A549 (cell line): ENCODE measurements around the gene MGAT5.

Experiments
- CHD2 ChIP-seq: fragments of 150-350 bp; IDR thresholded peaks from 2 replicates; pipeline ENCODE4 v1.6.1; 2014; ENCODE audit warnings: low read length; ENCODE audit not compliant: partially characterized antibody
- CTCF ChIP-seq: fragments of >200 bp; sonication (Bioruptor Twin); formaldehyde crosslinking; IDR thresholded peaks from 3 replicates; pipeline ENCODE4 v1.5.1; 2016
- JUNB ChIP-seq: fragments of >200 bp; sonication (Bioruptor Twin); formaldehyde crosslinking; IDR thresholded peaks from 2 replicates; pipeline ENCODE4 v1.6.1; 2016
- POLR2A ChIP-seq: IDR thresholded peaks from 2 replicates; pipeline ENCODE4 v1.6.1; 2012; ENCODE audit warnings: mild to moderate bottlenecking, low read length
- RFX5 ChIP-seq: fragments of 450-650 bp; IDR thresholded peaks from 2 replicates; pipeline ENCODE4 v1.7.1; 2014; ENCODE audit warnings: antibody characterized with exemption, mild to moderate bottlenecking, moderate library complexity
- RNF2 ChIP-seq: fragments of 200-600 bp; sonication (generic); IDR thresholded peaks from 2 replicates; pipeline ENCODE4 v1.6.1; 2016; ENCODE audit warnings: low read depth, mild to moderate bottlenecking, antibody characterized with exemption, moderate library complexity, borderline replicate concordance
- SREBF2 ChIP-seq: fragments of 450-650 bp; IDR thresholded peaks from 2 replicates; pipeline ENCODE4 v1.6.1; 2014; ENCODE audit warnings: mild to moderate bottlenecking, moderate library complexity
- USF2 ChIP-seq: fragments of 450-650 bp; IDR thresholded peaks from 2 replicates; pipeline ENCODE4 v1.6.1; 2014; ENCODE audit warnings: antibody characterized with exemption

DNA sequence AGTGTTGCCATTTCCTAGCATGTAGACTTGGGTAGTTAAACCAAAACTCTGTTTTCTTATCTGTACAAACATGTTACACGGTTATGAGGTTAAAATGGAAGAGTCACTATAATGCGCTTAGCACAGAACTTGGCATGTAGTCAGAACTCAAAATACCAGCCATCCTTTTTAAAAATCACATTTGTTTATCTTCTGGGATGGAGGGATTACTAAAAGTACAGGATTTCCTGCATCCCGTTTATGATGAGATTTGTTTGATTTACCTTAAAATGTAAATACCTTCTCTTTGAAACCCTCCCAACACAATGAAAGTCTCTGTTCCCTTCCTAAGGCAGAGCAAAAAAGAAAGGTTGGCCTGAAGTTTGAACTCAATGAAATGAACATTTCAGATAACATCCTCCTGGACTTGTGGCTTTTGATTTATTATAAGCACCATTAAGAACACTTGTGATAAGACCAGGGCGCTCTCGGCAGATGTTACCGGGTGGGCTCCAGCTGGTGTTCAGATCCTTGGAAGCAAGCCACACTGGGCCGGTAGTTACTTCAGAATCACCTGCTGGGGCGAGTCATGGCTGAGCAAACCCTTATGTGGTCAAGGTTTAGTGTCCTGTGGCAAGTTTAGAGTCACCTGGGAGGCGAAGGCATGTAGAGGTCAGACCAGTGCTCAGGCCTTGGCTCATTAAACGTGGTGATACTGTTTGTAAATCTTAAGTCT, 105.7 kb downstream of the MGAT5 start:
- TF ChIP-seq JUNB (no peak), CHD2 (no peak), CTCF (no peak), SREBF2 (no peak), RFX5 (no peak), POLR2A (no peak), RNF2 (no peak), USF2 (no peak)
